ENCODE measurements around the gene CD1E. TPM values are rescaled to one million over a fixed set of nuclear protein-coding genes. Genes with fewer than 3 reads are reported as not detected.
"Not testable (repeated sequence)": the region's sequence is repeated elsewhere in the genome, so short reads cannot be mapped to it uniquely, and the experiment has no call there.

CD1E gene
- total RNA-seq, 1 donor from 2014 or later, result not detected

- no peak for DNase-seq
Observed at GRCh38 chr1:158362941-158363340, 9.2 kb downstream of the CD1E start.

- DNase-seq, result no peak
Observed at GRCh38 chr1:158366783-158367182, 13.1 kb downstream of the CD1E start.

- no peak for DNase-seq
Observed at GRCh38 chr1:158371188-158371953, 17.7 kb downstream of the CD1E start.

DNA sequence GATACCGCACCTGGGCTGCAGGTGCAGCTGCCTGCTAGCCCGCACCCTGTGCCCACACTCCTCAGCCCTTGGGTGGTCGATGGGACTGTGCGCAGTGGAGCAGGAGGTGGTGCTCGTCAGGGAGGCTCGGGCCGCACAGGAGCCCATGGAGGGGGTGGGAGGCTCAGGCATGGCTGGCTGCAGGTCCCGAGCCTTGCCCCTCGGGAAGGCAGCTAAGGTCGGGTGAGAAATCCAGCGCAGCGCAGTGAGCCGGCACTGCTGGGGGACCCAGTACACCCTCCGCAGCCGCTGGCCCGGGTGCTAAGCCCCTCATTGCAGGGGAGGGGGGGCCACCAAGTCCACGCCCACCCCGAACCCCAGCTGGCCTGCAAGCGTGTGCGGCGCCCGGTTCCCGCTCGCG is 20.4 kb downstream of the CD1E start:
- DNase-seq, result not testable (repeated sequence)

GRCh38 chr1:158374860-158375259 is 21.2 kb downstream of the CD1E start:
- no peak for DNase-seq

- no peak for DNase-seq
Observed at GRCh38 chr1:158390331-158390730, 36.6 kb downstream of the CD1E start.

GRCh38 chr1:158391099-158391498 is 37.4 kb downstream of the CD1E start:
- DNase-seq, result no peak

DNA sequence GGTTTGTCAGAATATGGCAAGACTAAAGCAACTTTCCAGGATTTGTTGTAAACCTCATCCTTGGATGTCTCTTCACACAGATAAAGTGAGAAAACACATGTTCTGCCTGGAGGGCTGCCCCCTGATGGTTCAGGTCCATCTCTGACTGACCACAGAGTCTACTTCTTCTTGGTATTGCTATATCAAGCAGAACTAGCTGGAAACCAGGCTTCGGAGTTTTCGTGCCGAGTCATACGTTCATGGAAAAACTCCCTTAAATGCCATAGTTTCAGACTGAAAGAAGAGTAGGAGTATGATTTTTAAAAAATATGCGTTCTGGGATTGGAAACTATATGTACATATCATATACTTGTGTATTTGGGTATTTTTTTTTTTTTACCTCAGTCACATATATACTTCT is 39.8 kb downstream of the CD1E start:
- no peak for DNase-seq

GRCh38 chr1:158396646-158397045 is 43.0 kb downstream of the CD1E start:
- no peak for DNase-seq

- DNase-seq, result no peak
Observed at GRCh38 chr1:158398818-158399514, 45.3 kb downstream of the CD1E start, which contains the start of gene OR10T2. Gene OR10T2 (minus strand): TSS chr1:158399466. CDS start chr1:158399466, 0 bp downstream.

GRCh38 chr1:158400871-158401270 is 47.2 kb downstream of the CD1E start:
- no peak for DNase-seq

DNA sequence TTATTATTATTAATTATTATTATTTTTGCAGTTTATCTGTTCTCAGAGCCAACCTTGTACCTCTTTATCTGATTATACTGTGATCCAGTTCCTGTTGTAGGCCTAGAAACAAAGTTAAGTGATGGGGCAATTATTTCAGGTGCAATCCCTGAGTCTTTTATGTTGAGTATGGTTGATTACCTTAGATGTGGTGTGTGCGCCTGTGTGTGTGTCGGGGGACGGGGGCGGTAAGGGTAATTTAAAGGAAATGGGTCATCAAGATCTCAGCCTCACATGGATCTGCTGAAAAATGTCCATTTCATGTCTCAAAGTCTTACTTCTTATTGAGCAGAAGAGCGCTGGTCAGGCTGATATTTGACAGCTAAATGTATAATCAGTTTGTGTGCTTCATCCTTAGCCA is 53.4 kb downstream of the CD1E start:
- no peak for DNase-seq

Other genes with a start within 250 kb of the CD1E start
- 1.6 TPM for gene CD1D, start 173.0 kb upstream of the CD1E start, total RNA-seq
- not detected for gene CD1A, start 99.5 kb upstream of the CD1E start, total RNA-seq
- gene CD1C, start 64.0 kb upstream of the CD1E start, total RNA-seq, result not detected
- not detected for gene CD1B, start 22.4 kb upstream of the CD1E start, total RNA-seq
- not detected for gene OR10T2, start 45.6 kb downstream of the CD1E start, total RNA-seq
- not detected for gene OR10K2, start 72.3 kb downstream of the CD1E start, total RNA-seq
- not detected for gene OR10K1, start 107.9 kb downstream of the CD1E start, total RNA-seq
- not detected for gene OR10R2, start 118.3 kb downstream of the CD1E start, total RNA-seq
- not detected for gene OR6Y1, start 200.5 kb downstream of the CD1E start, total RNA-seq
- gene OR6P1, start 216.7 kb downstream of the CD1E start, total RNA-seq, result not detected
- gene OR10X1, start 226.0 kb downstream of the CD1E start, total RNA-seq, result not detected